Trophoblast cell (in vitro differentiated cells and primary cell): ENCODE results near the gene HMG20B.

Source experiments
- DNase-seq, 2 donors: peaks; one replicate each; pipeline ENCODE4 v3.0.0-alpha.2; 2016
- H2AFZ ChIP-seq: 2 replicates; pipeline ENCODE4 v1.6.1; 2013; ENCODE audit warnings: low read length, moderate library complexity, mild to moderate bottlenecking; ENCODE audit not compliant: insufficient read depth, poor library complexity
- H2AK5ac ChIP-seq: 2 replicates; pipeline ENCODE4 v1.6.1; 2013; ENCODE audit warnings: mild to moderate bottlenecking, low read length
- H2BK120ac ChIP-seq: 2 replicates; pipeline ENCODE4 v1.6.1; 2013; ENCODE audit warnings: low read length, mild to moderate bottlenecking, moderate library complexity; ENCODE audit not compliant: insufficient read depth, poor library complexity
- H2BK12ac ChIP-seq: 2 replicates; pipeline ENCODE4 v1.6.1; 2013; ENCODE audit warnings: mild to moderate bottlenecking, low read length, moderate library complexity
- H2BK5ac ChIP-seq: 2 replicates; pipeline ENCODE4 v1.6.1; 2013; ENCODE audit warnings: low read length, low read depth, moderate library complexity, mild to moderate bottlenecking; ENCODE audit not compliant: poor library complexity
- H3K14ac ChIP-seq: 2 replicates; pipeline ENCODE4 v1.6.1; 2013; ENCODE audit warnings: mild to moderate bottlenecking, low read length
- H3K18ac ChIP-seq: 2 replicates; pipeline ENCODE4 v1.6.1; 2013; ENCODE audit warnings: mild to moderate bottlenecking, low read length
- H3K23ac ChIP-seq: 2 replicates; pipeline ENCODE4 v1.6.1; 2013; ENCODE audit warnings: low read length
- H3K27ac ChIP-seq: 2 replicates; pipeline ENCODE4 v1.5.1; 2013; ENCODE audit warnings: low read depth, mild to moderate bottlenecking, inconsistent platforms, low read length, moderate library complexity
- H3K27me3 ChIP-seq: 2 replicates; pipeline ENCODE4 v1.6.1; 2013; ENCODE audit warnings: inconsistent platforms, mild to moderate bottlenecking, low read length, moderate library complexity; ENCODE audit not compliant: insufficient read depth
- H3K36me3 ChIP-seq, 2 experiments: 1 replicate in 1 of 2; 2 replicates in 1 of 2; pipeline ENCODE4 v1.6.1; 2013; ENCODE audit warnings: low read length in 2 of 2, mild to moderate bottlenecking in 2 of 2, moderate library complexity in 1 of 2; ENCODE audit not compliant: insufficient read depth in 2 of 2, control insufficient read depth in 1 of 2
- H3K4ac ChIP-seq: 2 replicates; pipeline ENCODE4 v1.6.1; 2013; ENCODE audit warnings: low read depth, mild to moderate bottlenecking, low read length, moderate library complexity
- H3K4me1 ChIP-seq, 2 experiments: 1 replicate in 1 of 2; 2 replicates in 1 of 2; pipeline ENCODE4 v1.6.1; 2013; ENCODE audit warnings: low read length in 2 of 2, mild to moderate bottlenecking in 2 of 2, moderate library complexity in 1 of 2; ENCODE audit not compliant: insufficient read depth in 2 of 2, control insufficient read depth in 1 of 2
- H3K4me2 ChIP-seq: 2 replicates; pipeline ENCODE4 v1.6.1; 2013; ENCODE audit warnings: inconsistent platforms, mild to moderate bottlenecking, low read length, moderate library complexity
- H3K4me3 ChIP-seq: 2 replicates; pipeline ENCODE4 v1.5.1; 2013; ENCODE audit warnings: mild to moderate bottlenecking, low read depth, low read length, inconsistent platforms
- H3K79me1 ChIP-seq: one replicate; pipeline ENCODE4 v1.6.1; 2013; ENCODE audit warnings: low read length
- H3K79me2 ChIP-seq: 2 replicates; pipeline ENCODE4 v1.6.1; 2013; ENCODE audit warnings: low read length, mild to moderate bottlenecking; ENCODE audit not compliant: control insufficient read depth, insufficient read depth, poor library complexity
- H3K9ac ChIP-seq: 2 replicates; pipeline ENCODE4 v1.6.1; 2013; ENCODE audit warnings: mild to moderate bottlenecking, low read length
- H3K9me3 ChIP-seq: 2 replicates; pipeline ENCODE4 v1.6.1; 2013; ENCODE audit warnings: low read depth, mild to moderate bottlenecking, control low read depth, inconsistent platforms, low read length; ENCODE audit not compliant: insufficient read depth
- H4K12ac ChIP-seq: 2 replicates; pipeline ENCODE4 v1.6.1; 2013; ENCODE audit warnings: low read depth, mild to moderate bottlenecking, low read length, moderate library complexity
- H4K8ac ChIP-seq: 2 replicates; pipeline ENCODE4 v1.6.1; 2013; ENCODE audit warnings: low read depth, mild to moderate bottlenecking, low read length, moderate library complexity
- H4K91ac ChIP-seq: one replicate; pipeline ENCODE4 v1.6.1; 2013; ENCODE audit warnings: low read depth, mild to moderate bottlenecking, low read length, moderate library complexity
- WGBS: extraction: QIAGEN DNeasy Blood & Tissue Kit; methylation state at CpG from one replicate; pipeline ENCODE4 v1.1.7; 2013; ENCODE audit warnings: missing lambda C conversion rate; ENCODE audit not compliant: insufficient read length, insufficient coverage; ENCODE audit errors: extremely low coverage; 5-methylcytosine and 5-hydroxymethylcytosine counted together

HMG20B gene

DNA sequence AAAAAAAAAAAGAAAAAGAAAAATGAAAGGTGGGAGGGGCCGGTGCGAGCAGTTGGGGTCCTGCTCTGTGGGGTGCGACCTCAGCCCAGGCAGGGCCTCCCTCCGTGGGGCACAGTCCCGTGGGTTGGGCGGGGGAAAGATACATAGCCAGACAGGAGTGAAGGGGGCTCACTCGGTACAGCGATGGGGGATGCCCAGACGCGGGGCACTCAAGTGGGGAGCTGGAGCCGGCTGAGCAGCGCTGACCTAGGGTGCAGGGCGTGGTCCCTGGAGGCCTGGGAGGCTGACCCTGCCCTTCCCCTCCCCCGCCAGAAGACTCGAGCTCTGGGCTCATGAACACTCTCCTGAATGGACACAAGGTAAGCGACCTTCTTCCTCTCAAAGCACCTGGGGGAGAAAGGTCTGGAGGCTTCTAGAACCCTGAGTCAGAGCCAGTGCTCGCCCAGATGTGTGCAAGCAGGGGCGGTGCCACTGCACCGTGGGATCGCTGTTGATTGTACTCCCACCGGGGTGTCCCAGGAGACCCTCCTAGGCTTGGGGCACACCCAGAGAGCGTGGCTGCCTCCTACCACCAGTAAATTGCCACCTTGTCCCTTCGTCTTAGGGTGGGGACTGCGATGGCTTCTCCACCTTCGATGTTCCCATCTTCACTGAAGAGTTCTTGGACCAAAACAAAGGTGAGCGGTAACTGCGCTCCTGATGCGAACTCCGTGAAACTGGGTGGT lies 3.4 kb downstream of the HMG20B start:
- Histone ChIP-seq H3K4ac (no peak overlapping the region), H2BK120ac (no peak overlapping the region), H4K12ac (peak overlapping the region; percentile 35), H2BK5ac (no peak overlapping the region), H3K18ac (peak overlapping the region; percentile 52), H2AK5ac (peak overlapping the region; percentile 24), H3K9ac (no peak overlapping the region), H3K4me1 (peaks cover 15 to 17% of the 10 kb centered on the region in 2 experiments), H3K36me3 (peaks cover 20 to 31% of the 10 kb centered on the region in 2 experiments), H3K79me1 (peaks cover 13% of the 10 kb centered on the region), H4K8ac (peak overlapping the region; percentile 25), H3K27me3 (no peaks in the 10 kb centered on the region), H3K14ac (peak overlapping the region; percentile 26), H3K27ac (no peak overlapping the region), H3K23ac (no peak overlapping the region), H4K91ac (no peak overlapping the region), H2AFZ (no peak overlapping the region), H2BK12ac (no peak overlapping the region), H3K4me2 (peak overlapping the region; percentile 74), H3K4me3 (peak overlapping the region; percentile 65), H3K9me3 (peaks cover 2% of the 10 kb centered on the region), H3K79me2 (peaks cover 8% of the 10 kb centered on the region)
- DNase-seq = no peak
- WGBS = no CpG with 5 or more reads among the region's 29 CpGs

DNA sequence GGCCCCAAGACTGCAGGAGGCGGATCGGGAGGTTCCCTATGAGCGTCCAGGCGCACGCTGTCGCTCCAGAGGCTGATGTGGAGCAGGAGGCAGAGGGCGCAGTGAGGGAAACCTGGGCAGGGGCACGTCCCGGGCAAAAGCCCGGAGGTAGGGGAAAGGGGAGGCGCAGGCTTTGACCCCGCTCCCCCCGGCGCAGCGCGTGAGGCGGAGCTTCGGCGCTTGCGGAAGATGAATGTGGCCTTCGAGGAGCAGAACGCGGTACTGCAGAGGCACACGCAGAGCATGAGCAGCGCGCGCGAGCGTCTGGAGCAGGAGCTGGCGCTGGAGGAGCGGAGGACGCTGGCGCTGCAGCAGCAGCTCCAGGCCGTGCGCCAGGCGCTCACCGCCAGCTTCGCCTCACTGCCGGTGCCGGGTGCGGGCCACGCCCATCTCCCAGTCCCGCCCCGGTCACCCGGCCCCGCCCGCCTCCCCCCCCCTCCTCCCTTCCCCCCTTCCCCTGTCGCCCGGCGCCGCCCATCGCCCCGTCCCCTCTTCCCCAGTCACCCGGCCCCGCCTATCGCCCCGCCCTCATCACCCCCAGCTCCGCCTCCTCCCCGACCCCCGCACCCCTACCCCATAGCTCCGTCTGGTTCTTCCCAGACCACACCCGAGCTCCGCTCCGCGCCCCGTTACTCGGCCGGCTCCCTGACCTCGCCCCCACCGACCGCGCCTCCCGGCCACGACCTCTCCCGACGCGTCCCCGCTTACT lies 4.1 kb downstream of the HMG20B start:
- H2AFZ ChIP-seq = no peak overlapping the region
- H2AK5ac ChIP-seq = no peak overlapping the region
- H3K9me3 ChIP-seq = peaks cover 2% of the 10 kb centered on the region
- H4K91ac ChIP-seq = no peak overlapping the region
- H2BK12ac ChIP-seq = no peak overlapping the region
- H4K12ac ChIP-seq = no peak overlapping the region
- no peak overlapping the region for H2BK120ac ChIP-seq
- peaks cover 20 to 31% of the 10 kb centered on the region in 2 experiments for H3K36me3 ChIP-seq
- peaks cover 8% of the 10 kb centered on the region for H3K79me2 ChIP-seq
- WGBS = no CpG with 5 or more reads among the region's 78 CpGs
- peak overlapping the region; percentile 74 for H3K4me2 ChIP-seq
- peaks cover 15 to 16% of the 10 kb centered on the region in 2 experiments for H3K4me1 ChIP-seq
- H3K18ac ChIP-seq = peak overlapping the region; percentile 52
- H3K79me1 ChIP-seq = peaks cover 13% of the 10 kb centered on the region
- H3K4me3 ChIP-seq = peak overlapping the region; percentile 65
- no peaks in the 10 kb centered on the region for H3K27me3 ChIP-seq
- no peak overlapping the region for H3K23ac ChIP-seq
- H3K14ac ChIP-seq = no peak overlapping the region
- no peak overlapping the region for H3K9ac ChIP-seq
- peak overlapping the region; percentile 25 for H4K8ac ChIP-seq
- no peak for DNase-seq
- no peak overlapping the region for H2BK5ac ChIP-seq
- H3K27ac ChIP-seq = no peak overlapping the region
- H3K4ac ChIP-seq = no peak overlapping the region

DNA sequence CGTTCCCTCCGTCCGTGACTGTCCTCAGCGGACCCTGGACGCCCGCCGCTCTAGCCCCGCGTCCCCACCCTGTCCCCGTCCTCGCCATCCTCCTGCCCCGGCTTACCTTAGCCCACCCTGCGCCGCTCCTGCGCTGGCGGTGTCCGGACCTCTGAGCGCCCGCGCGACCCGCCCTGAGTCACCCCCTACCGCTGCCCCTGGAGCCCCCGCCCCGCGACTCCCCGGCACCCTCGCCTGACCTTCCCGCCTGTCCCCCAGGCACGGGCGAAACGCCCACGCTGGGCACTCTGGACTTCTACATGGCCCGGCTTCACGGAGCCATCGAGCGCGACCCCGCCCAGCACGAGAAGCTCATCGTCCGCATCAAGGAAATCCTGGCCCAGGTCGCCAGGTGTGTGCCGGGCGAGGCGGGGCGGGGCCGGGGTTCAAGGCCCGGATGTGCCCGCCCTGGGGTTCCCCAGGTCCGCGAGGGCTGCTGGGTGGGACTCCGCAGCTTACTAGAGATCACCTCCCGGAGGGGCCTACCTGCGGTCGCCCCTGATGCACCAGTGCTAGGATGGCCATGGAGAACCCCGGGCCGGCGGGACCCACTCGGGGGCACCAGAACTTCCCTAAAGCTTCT lies 5.1 kb downstream of the HMG20B start:
- Histone ChIP-seq H3K79me2 (peaks cover 8% of the 10 kb centered on the region), H3K9ac (no peak overlapping the region), H2AFZ (no peak overlapping the region), H3K4ac (no peak overlapping the region), H2BK120ac (no peak overlapping the region), H3K27ac (no peak overlapping the region), H3K79me1 (peaks cover 10% of the 10 kb centered on the region), H2BK5ac (no peak overlapping the region), H3K18ac (no peak overlapping the region), H3K36me3 (peaks cover 20 to 31% of the 10 kb centered on the region in 2 experiments), H2AK5ac (no peak overlapping the region), H4K91ac (no peak overlapping the region), H4K8ac (no peak overlapping the region), H3K4me1 (peaks cover 11 to 12% of the 10 kb centered on the region in 2 experiments), H3K4me2 (no peak overlapping the region), H2BK12ac (no peak overlapping the region), H3K9me3 (peaks cover 2% of the 10 kb centered on the region), H3K27me3 (no peaks in the 10 kb centered on the region), H3K23ac (no peak overlapping the region), H4K12ac (no peak overlapping the region), H3K4me3 (no peak overlapping the region), H3K14ac (no peak overlapping the region)
- no CpG with 5 or more reads among the region's 60 CpGs for WGBS
- DNase-seq = no peak

DNA sequence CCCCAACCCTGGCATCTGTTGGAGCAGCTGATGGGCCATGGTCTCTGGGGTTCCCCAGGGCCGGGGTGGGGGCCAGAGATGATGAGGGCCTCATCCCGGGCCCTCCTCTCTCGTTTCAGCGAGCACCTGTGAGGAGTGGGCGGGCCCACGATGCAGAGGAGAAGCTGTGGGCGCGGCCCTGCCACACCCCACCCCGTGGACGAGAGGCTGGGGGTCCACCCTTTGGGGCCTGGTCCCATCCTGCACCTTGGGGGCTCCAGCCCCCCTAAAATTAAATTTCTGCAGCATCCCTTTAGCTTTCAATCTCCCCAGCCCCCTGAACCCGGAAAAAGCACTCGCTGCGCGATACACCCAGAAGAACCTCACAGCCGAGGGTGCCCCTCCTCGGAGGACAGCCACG lies 5.6 kb downstream of the HMG20B start:
- DNase-seq = no peak
- Histone ChIP-seq H3K79me1 (peaks cover 4% of the 10 kb centered on the region), H3K4me3 (no peak overlapping the region), H3K4me1 (peaks cover 11 to 12% of the 10 kb centered on the region in 2 experiments), H2BK12ac (no peak overlapping the region), H3K9ac (no peak overlapping the region), H3K36me3 (peaks cover 20 to 31% of the 10 kb centered on the region in 2 experiments), H4K8ac (no peak overlapping the region), H2BK120ac (no peak overlapping the region), H3K4ac (no peak overlapping the region), H4K91ac (no peak overlapping the region), H3K27ac (no peak overlapping the region), H3K4me2 (no peak overlapping the region), H3K9me3 (peaks cover 2% of the 10 kb centered on the region), H3K79me2 (peaks cover 4% of the 10 kb centered on the region), H2AFZ (no peak overlapping the region), H3K18ac (no peak overlapping the region), H3K14ac (no peak overlapping the region), H2BK5ac (no peak overlapping the region), H4K12ac (no peak overlapping the region), H3K27me3 (no peaks in the 10 kb centered on the region), H3K23ac (no peak overlapping the region), H2AK5ac (no peak overlapping the region)
- no CpG with 5 or more reads among the region's 17 CpGs for WGBS
